Muscle of arm (tissue), 12 donors: Measurements from ENCODE around the gene URI1. TPM values are rescaled to one million over a fixed set of nuclear protein-coding genes. Genes with fewer than 3 reads are reported as not detected.

Source experiments
- polyA plus RNA-seq, 12 donors: library from polyadenylated mRNA; unstranded; fragments of 120-200 nt; gene quantifications; one replicate each; pipeline ENCODE4 v1.2.1, GENCODE V29; 2013; ENCODE audit not compliant: insufficient read length in 12 of 12

The URI1 gene
- polyA plus RNA-seq, 12 donors, result 42.4 to 112 (median 91.6) TPM; not detected in 1

Other genes with a start within 250 kb of the URI1 start
- gene C19orf12, start 227.0 kb upstream of the URI1 start, polyA plus RNA-seq, result 10 to 100 TPM in 11 of 12 donors, not detected in 1; 18.0 to 40.5 (median 23.7) TPM
- 10 to 100 TPM in 11 of 12 donors, not detected in 1; 12.7 to 29.0 (median 23.8) TPM for gene CCNE1, start 130.2 kb upstream of the URI1 start, polyA plus RNA-seq